ENCODE results near the gene KRT14. TPM values are rescaled to one million over a fixed set of nuclear protein-coding genes. Genes with fewer than 3 reads are reported as not detected.

KRT14 gene
- total RNA-seq, 2 donors from 2014 or later: not detected

DNA sequence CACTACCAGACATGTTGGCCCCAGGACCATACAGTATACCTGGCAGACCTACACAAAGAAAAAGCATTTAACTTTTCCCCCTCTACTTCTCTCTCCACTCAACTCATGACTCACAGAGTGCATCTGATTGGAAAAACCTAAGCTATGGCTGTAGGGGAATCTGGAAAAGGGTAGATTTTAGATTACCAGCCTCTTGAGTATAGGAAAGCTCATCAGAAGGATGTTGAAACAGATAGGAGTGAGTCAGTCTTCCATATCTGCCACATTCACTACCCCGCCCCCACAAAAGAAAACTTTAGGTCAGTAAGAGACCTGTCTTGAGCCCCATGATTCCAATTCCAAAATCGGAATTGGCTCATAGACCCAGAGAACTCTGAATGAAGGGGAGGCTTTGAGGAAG lies 27.1 kb downstream of the KRT14 start:
- Histone ChIP-seq H3K4me1 (no peaks in the 10 kb centered on the region), H3K4me3 (no peak overlapping the region), H3K27ac (no peak overlapping the region), H3K27me3 (no peaks in the 10 kb centered on the region), H3K9ac (ENCODE audit: low read depth in 2 of 2, low read length in 2 of 2) (no peak overlapping the region), H3K9me3 (no peaks in the 10 kb centered on the region), H3K36me3 (no peaks in the 10 kb centered on the region)
- no peak for DNase-seq
- TF ChIP-seq, protein P1, sequence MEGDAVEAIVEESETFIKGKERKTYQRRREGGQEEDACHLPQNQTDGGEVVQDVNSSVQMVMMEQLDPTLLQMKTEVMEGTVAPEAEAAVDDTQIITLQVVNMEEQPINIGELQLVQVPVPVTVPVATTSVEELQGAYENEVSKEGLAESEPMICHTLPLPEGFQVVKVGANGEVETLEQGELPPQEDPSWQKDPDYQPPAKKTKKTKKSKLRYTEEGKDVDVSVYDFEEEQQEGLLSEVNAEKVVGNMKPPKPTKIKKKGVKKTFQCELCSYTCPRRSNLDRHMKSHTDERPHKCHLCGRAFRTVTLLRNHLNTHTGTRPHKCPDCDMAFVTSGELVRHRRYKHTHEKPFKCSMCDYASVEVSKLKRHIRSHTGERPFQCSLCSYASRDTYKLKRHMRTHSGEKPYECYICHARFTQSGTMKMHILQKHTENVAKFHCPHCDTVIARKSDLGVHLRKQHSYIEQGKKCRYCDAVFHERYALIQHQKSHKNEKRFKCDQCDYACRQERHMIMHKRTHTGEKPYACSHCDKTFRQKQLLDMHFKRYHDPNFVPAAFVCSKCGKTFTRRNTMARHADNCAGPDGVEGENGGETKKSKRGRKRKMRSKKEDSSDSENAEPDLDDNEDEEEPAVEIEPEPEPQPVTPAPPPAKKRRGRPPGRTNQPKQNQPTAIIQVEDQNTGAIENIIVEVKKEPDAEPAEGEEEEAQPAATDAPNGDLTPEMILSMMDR (IDR thresholded peaks at IDR 0.05): no peak
- intact Hi-C loops (cut with DNase I): no loop called here

DNA sequence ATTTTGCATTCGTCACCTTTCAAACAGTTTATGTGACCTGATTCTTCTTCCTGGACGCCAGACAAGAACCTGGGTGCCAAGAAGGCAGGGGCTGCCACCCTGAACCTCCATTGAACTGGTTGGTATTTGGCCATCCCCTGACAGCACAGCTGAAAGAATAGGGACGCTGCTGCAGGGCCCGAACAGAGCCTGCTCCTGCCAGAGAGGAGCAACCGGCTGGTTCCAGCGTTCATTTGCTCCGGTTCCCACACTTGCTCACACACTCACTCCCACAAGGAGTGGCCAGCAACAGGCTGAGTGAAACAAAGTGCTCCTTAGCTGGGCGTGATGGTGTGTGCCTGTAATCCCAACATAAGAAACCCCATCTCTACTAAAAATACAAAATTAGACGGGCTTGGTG lies 29.8 kb downstream of the KRT14 start:
- TF ChIP-seq, protein P1 (IDR thresholded peaks at IDR 0.05): no peak
- no peak overlapping the region for H3K4me3 ChIP-seq
- no peaks in the 10 kb centered on the region for H3K4me1 ChIP-seq
- no peaks in the 10 kb centered on the region for H3K9me3 ChIP-seq
- intact Hi-C loops (cut with DNase I): no loop called here
- H3K36me3 ChIP-seq: no peaks in the 10 kb centered on the region
- H3K27me3 ChIP-seq: no peaks in the 10 kb centered on the region
- no peak overlapping the region for H3K9ac ChIP-seq (ENCODE audit: low read depth in 2 of 2, low read length in 2 of 2)
- no peak for DNase-seq
- H3K27ac ChIP-seq: no peak overlapping the region

DNA sequence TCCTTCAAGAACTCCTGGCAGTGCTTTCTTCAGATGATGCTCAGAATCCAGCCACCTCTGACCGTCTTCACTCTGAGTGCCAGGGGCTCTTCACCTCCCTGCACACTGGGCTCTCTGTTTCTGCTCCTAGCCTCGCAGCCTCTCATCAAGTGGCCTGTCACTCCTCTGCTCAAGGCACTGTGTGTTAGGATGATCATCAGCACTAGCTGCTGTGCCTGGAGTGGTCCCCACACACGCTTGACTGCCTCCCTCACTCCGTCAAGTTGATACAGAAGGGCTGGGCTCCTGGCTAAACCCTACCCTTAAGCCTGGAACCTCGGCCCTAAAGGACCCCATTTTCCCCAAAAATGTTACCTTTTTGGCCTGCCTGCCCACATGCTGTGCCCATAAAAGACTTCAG lies 30.4 kb downstream of the KRT14 start:
- intact Hi-C loops (cut with DNase I): no loop called here
- Histone ChIP-seq H3K9ac (ENCODE audit: low read depth in 2 of 2, low read length in 2 of 2) (no peak overlapping the region), H3K36me3 (no peaks in the 10 kb centered on the region), H3K27ac (no peak overlapping the region), H3K27me3 (no peaks in the 10 kb centered on the region), H3K4me1 (no peaks in the 10 kb centered on the region), H3K4me3 (no peak overlapping the region), H3K9me3 (no peaks in the 10 kb centered on the region)
- no peak for DNase-seq
- TF ChIP-seq, protein P1 (IDR thresholded peaks at IDR 0.05): no peak

DNA sequence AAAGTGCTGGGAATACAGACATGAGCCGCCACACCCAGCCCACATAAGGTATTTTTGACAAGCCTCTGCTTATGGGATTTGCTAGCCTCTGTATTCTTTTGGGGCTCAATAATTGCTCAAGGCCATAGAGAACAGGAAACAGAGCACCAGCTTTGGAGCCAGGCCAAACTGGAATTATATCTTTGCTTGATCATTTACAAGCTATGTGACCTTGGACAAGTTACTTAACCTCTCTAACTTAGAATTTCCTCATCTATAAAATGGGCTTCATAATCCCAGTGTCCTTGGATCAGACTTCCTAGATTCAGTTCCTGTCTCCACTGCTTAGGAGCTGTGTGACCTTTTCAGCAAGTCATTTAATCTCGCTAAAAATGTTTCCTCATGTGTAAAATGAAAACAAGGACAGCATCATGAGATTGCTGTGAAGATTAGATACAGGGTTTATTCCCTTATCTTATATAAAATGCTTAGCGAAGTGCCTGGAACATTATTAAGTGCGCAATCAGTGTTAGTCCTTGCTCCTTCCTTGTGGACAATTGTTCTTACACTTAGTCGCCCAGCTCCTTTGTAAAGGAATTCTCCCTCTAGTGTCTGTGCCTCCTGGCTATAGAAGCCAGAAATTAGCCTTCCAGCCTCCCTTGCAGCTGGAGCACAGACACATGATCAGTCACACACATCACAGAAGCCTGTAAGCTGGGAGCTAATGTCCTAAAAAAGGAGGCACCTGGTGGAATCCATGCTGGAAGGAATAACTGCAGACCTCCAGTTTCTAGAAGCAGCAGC lies 31.4 kb downstream of the KRT14 start:
- Histone ChIP-seq H3K36me3 (no peaks in the 10 kb centered on the region), H3K27me3 (no peaks in the 10 kb centered on the region), H3K27ac (peak overlapping the region; percentile 67), H3K4me3 (no peak overlapping the region), H3K9ac (ENCODE audit: low read depth in 2 of 2, low read length in 2 of 2) (no peak overlapping the region), H3K4me1 (peaks cover under 1% of the 10 kb centered on the region), H3K9me3 (no peaks in the 10 kb centered on the region)
- intact Hi-C loops (cut with DNase I): no loop called here
- DNase-seq: peak; percentile 74
- TF ChIP-seq, protein P1 (IDR thresholded peaks at IDR 0.05): no peak

DNA sequence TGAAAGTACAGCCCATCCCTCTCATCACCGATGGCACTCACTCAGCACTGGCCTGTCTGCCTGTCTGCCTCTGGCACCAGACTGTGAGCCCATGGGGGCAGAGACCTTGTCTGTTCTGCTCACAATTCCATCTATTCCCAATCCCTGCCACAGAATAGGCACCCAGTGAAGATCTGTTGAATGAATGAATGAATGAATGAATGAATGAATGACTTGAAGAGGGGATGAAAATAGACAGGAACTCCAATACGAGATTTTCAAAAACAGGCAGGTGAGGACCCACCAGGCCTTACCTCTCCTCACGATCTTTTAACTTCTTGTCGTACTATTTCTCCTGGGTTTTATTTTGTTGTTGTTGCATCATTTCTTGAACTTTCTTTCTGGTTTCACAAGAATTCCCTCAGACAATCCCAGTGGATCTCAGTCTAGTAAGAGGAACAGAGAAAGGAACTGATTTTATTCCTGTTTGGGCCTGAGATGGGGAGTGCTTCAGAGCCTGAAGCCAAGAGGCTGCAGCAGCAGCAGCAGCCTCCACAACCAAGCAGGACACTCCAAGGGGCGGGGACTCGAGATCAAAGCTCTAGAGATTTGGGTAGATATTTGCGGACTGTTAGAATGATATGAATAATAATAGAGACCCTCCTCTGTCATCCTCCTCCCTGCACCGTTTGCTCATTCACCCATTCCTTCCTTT lies 32.6 kb downstream of the KRT14 start:
- Histone ChIP-seq H3K9me3 (no peaks in the 10 kb centered on the region), H3K27me3 (no peaks in the 10 kb centered on the region), H3K4me3 (no peak overlapping the region), H3K9ac (ENCODE audit: low read depth in 2 of 2, low read length in 2 of 2) (no peak overlapping the region), H3K4me1 (peaks cover 6% of the 10 kb centered on the region), H3K27ac (no peak overlapping the region), H3K36me3 (no peaks in the 10 kb centered on the region)
- TF ChIP-seq, protein P1 (IDR thresholded peaks at IDR 0.05): no peak
- no peak for DNase-seq
- intact Hi-C loops (cut with DNase I): no loop called here

Measured in colonic mucosa (tissue), 4 donors.